SK-N-SH (cell line): ENCODE results near the gene ATIC. TPM values are rescaled to one million over a fixed set of nuclear protein-coding genes. Genes with fewer than 3 reads are reported as not detected.
"Not testable (repeated sequence)": the region's sequence is repeated elsewhere in the genome, so short reads cannot be mapped to it uniquely, and the experiment has no call there.

ENCODE experiments used
- CTCF ChIA-PET: fragments of 300-600, 350-600 bp; formaldehyde crosslinking; extraction: SDS; loops from one replicate; lab custom pipeline; 2021; lab: Yijun Ruan, JAX
- POLR2A ChIA-PET: fragments of 350-600 bp; sonication (Branson Sonifier 250); formaldehyde crosslinking; extraction: SDS; loops from one replicate; lab custom pipeline; 2020; ENCODE audit warnings: antibody characterized with exemption, inconsistent platforms; lab: Yijun Ruan, JAX
- DNase-seq: peaks from one replicate; pipeline ENCODE4 v3.0.0; 2012
- H2AFZ ChIP-seq: fragments of 200-600 bp; sonication (generic); 2 replicates; pipeline ENCODE4 v1.8.1; 2016; ENCODE audit warnings: antibody characterized with exemption, mild to moderate bottlenecking, low read depth
- H3F3A ChIP-seq: fragments of 200-600 bp; sonication (generic); replicated peaks from 2 replicates; pipeline ENCODE3; 2016; ENCODE audit warnings: antibody characterized with exemption, mild to moderate bottlenecking; ENCODE audit not compliant: insufficient read depth
- H3K27ac ChIP-seq, 2 experiments: fragments of 200-500 bp in 1 of 2; fragments of 200-600 bp in 1 of 2; sonication (Bioruptor generic) in 1 of 2; sonication (generic), shearing (Covaris generic) in 1 of 2; 2 replicates each; pipeline versions ENCODE4 v1.5.1 to v1.6.1; 2014 to 2016; ENCODE audit warnings: low read depth in 2 of 2, inconsistent platforms in 1 of 2, low read length in 1 of 2, mild to moderate bottlenecking in 1 of 2, mixed read lengths in 1 of 2
- H3K27me3 ChIP-seq: fragments of 200-600 bp; sonication (generic), shearing (Covaris generic); 2 replicates; pipeline ENCODE4 v1.6.1; 2016; ENCODE audit warnings: mixed run types; ENCODE audit not compliant: insufficient read depth
- H3K36me3 ChIP-seq, 2 experiments: fragments of 200-500 bp in 1 of 2; fragments of 200-600 bp in 1 of 2; sonication (Bioruptor generic) in 1 of 2; sonication (generic) in 1 of 2; replicated peaks in 1 of 2; 2 replicates each; pipeline versions ENCODE3 to v1.5.1; 2014 to 2016; ENCODE audit warnings: low read length in 1 of 2, mild to moderate bottlenecking in 1 of 2; ENCODE audit not compliant: insufficient read depth in 2 of 2, control insufficient read depth in 1 of 2
- H3K4me1 ChIP-seq, 2 experiments: fragments of 200-500 bp in 1 of 2; fragments of 200-600 bp in 1 of 2; sonication (Bioruptor generic) in 1 of 2; sonication (generic), shearing (Covaris generic) in 1 of 2; 2 replicates each; pipeline versions ENCODE4 v1.5.1 to v1.6.1; 2014 to 2016; ENCODE audit warnings: low read depth in 1 of 2, low read length in 1 of 2, mixed run types in 1 of 2; ENCODE audit not compliant: insufficient read depth in 2 of 2, control insufficient read depth in 1 of 2
- H3K4me2 ChIP-seq: fragments of 200-600 bp; sonication (generic), shearing (Covaris generic); 2 replicates; pipeline ENCODE4 v1.6.1; 2017; ENCODE audit warnings: mixed run types
- H3K4me3 ChIP-seq, 2 experiments: fragments of 200-500 bp in 1 of 2; fragments of 200-600 bp in 1 of 2; sonication (Bioruptor generic) in 1 of 2; sonication (generic), shearing (Covaris generic) in 1 of 2; 2 replicates each; pipeline versions ENCODE4 v1.5.1 to v1.8.1; 2014 to 2016; ENCODE audit warnings: low read depth in 2 of 2, inconsistent platforms in 1 of 2, low read length in 1 of 2, mild to moderate bottlenecking in 1 of 2, mixed read lengths in 1 of 2, moderate library complexity in 1 of 2
- H3K79me2 ChIP-seq: fragments of 200-600 bp; sonication (generic); 2 replicates; pipeline ENCODE4 v1.8.1; 2017; ENCODE audit warnings: mild to moderate bottlenecking; ENCODE audit not compliant: insufficient read depth
- H3K9ac ChIP-seq: fragments of 200-600 bp; sonication (generic); 2 replicates; pipeline ENCODE4 v1.6.1; 2017; ENCODE audit warnings: mixed run types
- H3K9me2 ChIP-seq: fragments of 200-600 bp; sonication (generic); 2 replicates; pipeline ENCODE4 v1.6.1; 2017; ENCODE audit warnings: mixed run types
- H3K9me3 ChIP-seq: fragments of 200-600 bp; sonication (generic); 2 replicates; pipeline ENCODE4 v1.6.1; 2017; ENCODE audit warnings: mixed run types, mild to moderate bottlenecking, moderate library complexity
- H4K20me1 ChIP-seq: fragments of 200-600 bp; sonication (generic); 2 replicates; pipeline ENCODE4 v1.6.1; 2017; ENCODE audit warnings: mild to moderate bottlenecking, mixed run types; ENCODE audit not compliant: insufficient read depth
- ELF1 ChIP-seq: IDR thresholded peaks from 2 replicates; pipeline ENCODE4 v1.4.0; 2012
- EZH2phosphoT487 ChIP-seq: fragments of 200-600 bp; sonication (generic); IDR thresholded peaks from 2 replicates; pipeline ENCODE4 v1.6.1; 2017; ENCODE audit warnings: low read depth, mixed run types, mild to moderate bottlenecking, antibody characterized with exemption, moderate library complexity, borderline replicate concordance
- FOSL2 ChIP-seq: IDR thresholded peaks from 2 replicates; pipeline ENCODE4 v1.4.0; 2012; ENCODE audit warnings: low read depth, mild to moderate bottlenecking, moderate library complexity, borderline replicate concordance
- FOXM1 ChIP-seq: IDR thresholded peaks from 2 replicates; pipeline ENCODE4 v1.4.0; 2012; ENCODE audit warnings: low read depth, mild to moderate bottlenecking
- IRF3 ChIP-seq: fragments of 150-350 bp; IDR thresholded peaks from 2 replicates; pipeline ENCODE4 v1.6.1; 2016; ENCODE audit warnings: mild to moderate bottlenecking, low read depth, low read length
- MXI1 ChIP-seq: IDR thresholded peaks from 2 replicates; pipeline ENCODE4 v1.6.1; 2012; ENCODE audit warnings: mild to moderate bottlenecking, low read depth, low read length, improper control_type of control experiment
- RAD21 ChIP-seq: IDR thresholded peaks from 2 replicates; pipeline ENCODE4 v1.6.1; 2012; ENCODE audit warnings: mild to moderate bottlenecking, low read length
- RCOR1 ChIP-seq: fragments of 150-350 bp; IDR thresholded peaks from 2 replicates; pipeline ENCODE4 v1.6.1; 2017; ENCODE audit warnings: antibody characterized with exemption, low read length
- REST ChIP-seq: IDR thresholded peaks from 2 replicates; pipeline ENCODE4 v1.6.1; 2012; ENCODE audit warnings: mild to moderate bottlenecking, low read depth, low read length, moderate library complexity
- SIN3A ChIP-seq: IDR thresholded peaks from 2 replicates; pipeline ENCODE4 v1.6.1; 2012; ENCODE audit warnings: low read depth, mild to moderate bottlenecking, low read length, moderate library complexity, borderline replicate concordance
- SMC3 ChIP-seq: IDR thresholded peaks from 2 replicates; pipeline ENCODE4 v1.6.1; 2012; ENCODE audit warnings: low read depth, low read length, improper control_type of control experiment
- TCF12 ChIP-seq: IDR thresholded peaks from 2 replicates; pipeline ENCODE4 v1.4.0; 2012
- USF1 ChIP-seq: IDR thresholded peaks from 2 replicates; pipeline ENCODE4 v1.4.0; 2012; ENCODE audit warnings: low read depth, borderline replicate concordance
- YY1 ChIP-seq: IDR thresholded peaks from 2 replicates; pipeline ENCODE4 v1.4.0; 2012; ENCODE audit warnings: low read depth, mild to moderate bottlenecking
- WGBS: methylation state at CpG from one replicate; pipeline ENCODE4 v1.1.6; 2017; ENCODE audit warnings: low lambda C conversion rate; 5-methylcytosine and 5-hydroxymethylcytosine counted together
- polyA plus RNA-seq, 3 experiments: library from polyadenylated mRNA; depleted of rRNA; stranded (reverse); fragments of >200 nt; gene quantifications; 2 replicates each; pipeline ENCODE4 v1.2.3, GENCODE V29; 2012

ATIC gene
- polyA plus RNA-seq, 1 of the 3 experiments (the other 2 are of a cell fraction) = 108 TPM

- 100% methylated on average over 1 of the region's 1 CpG for WGBS
- no peak for DNase-seq
- peak overlapping the region in 1 of 2 experiments; percentile 57; a peak in 2 of 4 replicates for H3K27ac ChIP-seq
- ChIA-PET POLR2A (no interaction called here), CTCF (interaction anchor here (0.9 kb wide), 1 partner anchor 9 kb away, joined by 3 read pairs; no protein-coding TSS in a partner anchor)
- H3K27me3 ChIP-seq = no peaks in the 10 kb centered on the region
- H2AFZ ChIP-seq = no peak overlapping the region
- H3F3A ChIP-seq = peaks cover 92% of the 10 kb centered on the region
- peaks cover 45 to 63% of the 10 kb centered on the region in 2 experiments for H3K36me3 ChIP-seq
- TF ChIP-seq MXI1 (no peak), FOXM1 (no peak), SIN3A (no peak), RCOR1 (no peak), REST (no peak), ELF1 (no peak), SMC3 (no peak), USF1 (no peak), TCF12 (no peak), FOSL2 (no peak), IRF3 (no peak), EZH2phosphoT487 (no peak), YY1 (no peak), RAD21 (no peak)
- no peaks in the 10 kb centered on the region for H3K9me3 ChIP-seq
- H3K4me2 ChIP-seq = no peak overlapping the region
- H3K79me2 ChIP-seq = no peaks in the 10 kb centered on the region
- H3K4me3 ChIP-seq = no peak overlapping the region
- H3K9me2 ChIP-seq = no peaks in the 10 kb centered on the region
- H3K9ac ChIP-seq = no peak overlapping the region
- peaks cover 0 to 3% of the 10 kb centered on the region in 2 experiments; a peak in 2 of 4 replicates for H3K4me1 ChIP-seq
- peaks cover 44% of the 10 kb centered on the region for H4K20me1 ChIP-seq
Measured at GRCh38 chr2:215359576-215359922, 47.7 kb downstream of the ATIC start.

GRCh38 chr2:215360059-215360458 lies 48.2 kb downstream of the ATIC start:
- H3K4me2 ChIP-seq, H3K9me2 ChIP-seq, CTCF ChIA-PET, H3K4me3 ChIP-seq, DNase-seq, H3K4me1 ChIP-seq, H3K9me3 ChIP-seq, H3K27me3 ChIP-seq, H3K79me2 ChIP-seq, H3K9ac ChIP-seq, POLR2A ChIA-PET, H2AFZ ChIP-seq: not testable (repeated sequence)
- 98% methylated on average over 3 of the region's 3 CpGs for WGBS
- Histone ChIP-seq H3F3A (peaks cover 97% of the 10 kb centered on the region), H3K36me3 (peaks cover 50 to 68% of the 10 kb centered on the region in 2 experiments), H4K20me1 (peaks cover 49% of the 10 kb centered on the region), H3K27ac (peak overlapping the region in 1 of 2 experiments; percentile 57; a peak in 2 of 4 replicates)
